Psoas muscle (tissue), 8 donors: ENCODE data around the gene DBN1. TPM values are rescaled to one million over a fixed set of nuclear protein-coding genes. Genes with fewer than 3 reads are reported as not detected.

ENCODE experiments used
- ATAC-seq, 4 donors: fragments of 200-7000 bp; cut with Tn5 transposase; one replicate each; pipeline ENCODE4 v1.9.1; 2020; ENCODE audit warnings: moderate library complexity in 3 of 4, mild to moderate bottlenecking in 2 of 4
- DNase-seq, 2 donors: peaks; one replicate each; pipeline ENCODE4 v3.0.0-alpha.2; 2020
- H3K27ac ChIP-seq: fragments of 200-600 bp; one replicate; pipeline ENCODE4 v1.8.0; 2022
- H3K27me3 ChIP-seq, 3 donors: fragments of 200-600 bp in 1 of 3; one replicate each; pipeline versions ENCODE4 v1.6.1 to v1.8.0; 2013 to 2022; ENCODE audit warnings: low read length in 2 of 3, mild to moderate bottlenecking in 2 of 3, moderate library complexity in 1 of 3; ENCODE audit not compliant: insufficient read depth in 3 of 3
- H3K36me3 ChIP-seq, 2 donors: fragments of 200-600 bp in 1 of 2; one replicate each; pipeline versions ENCODE4 v1.6.1 to v1.8.0; 2013 to 2022; ENCODE audit warnings: low read depth in 1 of 2, mild to moderate bottlenecking in 1 of 2, moderate library complexity in 1 of 2; ENCODE audit not compliant: insufficient read depth in 1 of 2
- H3K4me1 ChIP-seq: fragments of 200-600 bp; one replicate; pipeline ENCODE4 v1.8.0; 2022
- H3K4me3 ChIP-seq: fragments of 200-600 bp; one replicate; pipeline ENCODE4 v1.8.0; 2022; ENCODE audit warnings: mild to moderate bottlenecking
- H3K9me3 ChIP-seq: fragments of 200-600 bp; one replicate; pipeline ENCODE4 v1.8.0; 2022
- CTCF ChIP-seq: fragments of 200-600 bp; IDR thresholded peaks from one replicate; pipeline ENCODE4 v1.8.0; 2022; ENCODE audit warnings: antibody characterized with exemption
- WGBS, 3 donors: extraction: QIAGEN DNeasy Blood & Tissue Kit; methylation state at CpG; one replicate each; pipeline versions ENCODE4 v1.1.6 to v1.1.7; 2013; 5-methylcytosine and 5-hydroxymethylcytosine counted together
- intact Hi-C, 2 donors: fragments of 100-400 bp; cut with DNase I; formaldehyde crosslinking; loops; one replicate each; pipeline versions ENCODE4 v1.11.0 to v1.14.2; 2022
- polyA plus RNA-seq, 3 donors: library from polyadenylated mRNA; stranded (reverse); fragments of 200-250 nt; gene quantifications; one replicate each; pipeline ENCODE4 v1.2.3, GENCODE V29; 2013
- total RNA-seq, 4 donors: library from RNA; stranded (reverse); fragmentation: NEBNext Ultra II Directional in 2 of 4; extraction: Animal tissue kit (Norgen Biotek cat#: 25700) in 2 of 4; gene quantifications; one replicate each; pipeline versions ENCODE4 v1.2.1 to v1.2.4, GENCODE V29; 2021 to 2023
- donor health status: healthy with polysubstance abuse.
- donor health status: DM: no; HTN: no; CAD: no; lungs with moderate emphysema.
- donor health status: Bipolar disorder and iron deficiency.
- donor health status: healthy.
- donor health status: DM: yes; HTN: yes; CAD: no.
- donor health status: DM: no; HTN: no; CAD: no.
- donor health status: DM: no; HTN: no; CAD: no.
- donor health status: DM: yes; HTN: yes; CAD: no.

The DBN1 gene
- total and polyA plus RNA-seq, 7 donors = 8.1 to 28.4 (median 20.8) TPM

DNA sequence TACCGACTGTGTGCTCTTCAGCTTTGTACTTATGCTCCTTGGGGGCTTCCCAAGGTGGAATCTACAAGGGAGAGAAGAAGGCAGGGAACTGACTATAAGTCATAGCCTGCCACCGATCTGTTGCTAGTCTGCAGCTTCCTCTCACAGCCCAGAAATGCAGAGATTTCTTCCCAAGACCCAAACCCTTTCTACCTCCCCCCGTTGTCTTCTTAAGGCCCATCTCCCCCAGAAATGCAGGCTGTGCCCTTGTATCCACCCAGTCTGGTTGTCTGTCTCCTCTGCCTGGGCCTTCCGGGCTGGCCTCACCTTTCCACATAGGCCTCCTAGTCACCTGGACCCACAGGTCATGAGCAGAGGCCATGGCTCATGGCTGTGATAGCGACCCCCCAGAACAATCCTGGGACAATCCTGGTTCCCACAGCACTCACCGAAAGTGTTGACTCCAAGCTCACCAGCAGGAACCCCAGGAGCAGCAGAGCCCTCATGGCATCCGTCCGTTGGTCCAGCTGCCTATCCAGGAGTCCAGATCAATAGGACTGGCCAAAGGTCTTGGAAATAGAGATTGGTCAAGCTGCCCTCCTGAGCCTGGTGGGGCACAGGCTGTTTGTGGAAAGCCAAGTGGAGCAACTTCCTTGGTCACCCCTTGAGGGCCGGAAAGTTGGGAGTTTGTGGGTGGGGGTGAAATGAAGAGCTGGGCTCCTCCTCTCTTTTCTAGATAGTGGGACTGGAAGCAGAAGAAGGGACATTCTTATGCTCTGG is 64.2 kb downstream of the DBN1 start, which contains the start of gene F12:
Gene F12 (minus strand): TSS at position 522 of the 759 bp plus-strand sequence. CDS start 37 bp downstream, at position 485.
- no peak within 1 kb of the TSS for H3K4me3 ChIP-seq
- peaks cover 0 to 8% (median 1%) of the 10 kb centered on the region in 3 donors for H3K27me3 ChIP-seq
- TF ChIP-seq CTCF = no peak
- H3K9me3 ChIP-seq = no peaks in the 10 kb centered on the region
- peaks cover 4% of the 10 kb centered on the region for H3K4me1 ChIP-seq
- DNase-seq = no peak
- no peaks in the 10 kb centered on the region for H3K36me3 ChIP-seq
- no peak for ATAC-seq
- H3K27ac ChIP-seq = no peak within 1 kb of the TSS
- intact Hi-C loops = loop anchor here in 1 of 2 donors (5.0 kb wide), 1 partner anchor 93 kb away; no protein-coding TSS in a partner anchor
- 87 to 88% (median 88%) methylated on average over 9 of the region's 9 CpGs for WGBS, 3 donors

Other genes with a start within 250 kb of the DBN1 start
- gene RAB24, start 169.9 kb downstream of the DBN1 start, total RNA-seq = 10 to 100 TPM; 14.9 to 21.1 (median 20.1) TPM
- 10 to 100 TPM; 29.4 to 38.2 (median 37.4) TPM for gene RAB24, start 169.9 kb downstream of the DBN1 start, polyA plus RNA-seq
- 10 to 100 TPM; 19.9 to 66.8 (median 44.3) TPM for gene PRELID1, start 169.8 kb downstream of the DBN1 start, total RNA-seq
- 100 to 1,000 TPM in 1 of 3 donors, 10 to 100 TPM in 2; 44.3 to 201 (median 56.8) TPM for gene PRELID1, start 169.8 kb downstream of the DBN1 start, polyA plus RNA-seq
- 1 to 10 TPM; 2.3 to 4.2 (median 2.8) TPM for gene MXD3, start 161.7 kb downstream of the DBN1 start, total RNA-seq
- 1 to 10 TPM in 2 of 3 donors, under 1 TPM in 1; 0.80 to 2.1 (median 1.3) TPM for gene MXD3, start 161.7 kb downstream of the DBN1 start, polyA plus RNA-seq
- gene LMAN2, start 122.0 kb downstream of the DBN1 start, total RNA-seq = 10 to 100 TPM; 28.7 to 55.8 (median 43.1) TPM
- gene LMAN2, start 122.0 kb downstream of the DBN1 start, polyA plus RNA-seq = 100 to 1,000 TPM; 103 to 193 (median 162) TPM
- 10 to 100 TPM in 3 of 4 donors, 1 to 10 TPM in 1; 5.5 to 23.2 (median 10.5) TPM for gene RGS14, start 115.7 kb downstream of the DBN1 start, total RNA-seq
- gene RGS14, start 115.7 kb downstream of the DBN1 start, polyA plus RNA-seq = 10 to 100 TPM in 1 of 3 donors, 1 to 10 TPM in 2; 3.6 to 10.0 (median 6.7) TPM
- gene SLC34A1, start 89.2 kb downstream of the DBN1 start, total RNA-seq = not detected
- not detected for gene SLC34A1, start 89.2 kb downstream of the DBN1 start, polyA plus RNA-seq
- not detected for gene PFN3, start 73.0 kb downstream of the DBN1 start, total RNA-seq
- gene PFN3, start 73.0 kb downstream of the DBN1 start, polyA plus RNA-seq = not detected
- under 1 TPM in 1 of 4 donors, not detected in 3; 0.40 TPM for gene F12, start 64.1 kb downstream of the DBN1 start, total RNA-seq
- gene F12, start 64.1 kb downstream of the DBN1 start, polyA plus RNA-seq = under 1 TPM; 0.06 to 0.81 (median 0.09) TPM
- gene GRK6, start 47.0 kb downstream of the DBN1 start, total RNA-seq = 10 to 100 TPM; 15.8 to 22.6 (median 19.1) TPM
- gene GRK6, start 47.0 kb downstream of the DBN1 start, polyA plus RNA-seq = 10 to 100 TPM; 12.3 to 14.6 (median 13.2) TPM
- gene PRR7, start 26.8 kb downstream of the DBN1 start, total RNA-seq = 1 to 10 TPM in 3 of 4 donors, under 1 TPM in 1; 0.88 to 2.6 (median 1.8) TPM
- gene PRR7, start 26.8 kb downstream of the DBN1 start, polyA plus RNA-seq = 1 to 10 TPM in 1 of 3 donors, under 1 TPM in 2; 0.39 to 3.8 (median 0.48) TPM
- gene PDLIM7, start 24.0 kb upstream of the DBN1 start, total RNA-seq = 100 to 1,000 TPM; 134 to 221 (median 161) TPM
- gene PDLIM7, start 24.0 kb upstream of the DBN1 start, polyA plus RNA-seq = 100 to 1,000 TPM; 174 to 254 (median 221) TPM
- 1 to 10 TPM; 2.4 to 5.4 (median 3.1) TPM for gene DOK3, start 36.2 kb upstream of the DBN1 start, total RNA-seq
- 1 to 10 TPM in 2 of 3 donors, under 1 TPM in 1; 0.44 to 5.0 (median 3.8) TPM for gene DOK3, start 36.2 kb upstream of the DBN1 start, polyA plus RNA-seq
- gene DDX41, start 43.3 kb upstream of the DBN1 start, total RNA-seq = 10 to 100 TPM; 37.2 to 41.0 (median 40.2) TPM
- gene DDX41, start 43.3 kb upstream of the DBN1 start, polyA plus RNA-seq = 10 to 100 TPM; 45.6 to 71.6 (median 57.3) TPM
- 10 to 100 TPM; 27.2 to 36.7 (median 30.3) TPM for gene FAM193B, start 80.9 kb upstream of the DBN1 start, total RNA-seq
- 10 to 100 TPM; 26.9 to 31.2 (median 27.0) TPM for gene FAM193B, start 80.9 kb upstream of the DBN1 start, polyA plus RNA-seq
- 10 to 100 TPM; 47.5 to 71.9 (median 56.7) TPM for gene TMED9, start 118.6 kb upstream of the DBN1 start, total RNA-seq
- 100 to 1,000 TPM in 2 of 3 donors, 10 to 100 TPM in 1; 78.3 to 185 (median 115) TPM for gene TMED9, start 118.6 kb upstream of the DBN1 start, polyA plus RNA-seq
- gene B4GALT7, start 126.5 kb upstream of the DBN1 start, total RNA-seq = 10 to 100 TPM; 12.7 to 18.5 (median 14.1) TPM
- 10 to 100 TPM; 13.0 to 23.1 (median 15.1) TPM for gene B4GALT7, start 126.5 kb upstream of the DBN1 start, polyA plus RNA-seq